Lung (tissue), 12 donors: ENCODE data around the gene FHOD3. TPM values are rescaled to one million over a fixed set of nuclear protein-coding genes. Genes with fewer than 3 reads are reported as not detected.

Source experiments
- ATAC-seq: fragments of 200-7000 bp; cut with Tn5 transposase; one replicate; pipeline ENCODE4 v1.9.1; 2020; ENCODE audit warnings: moderate number of reproducible peaks; ENCODE audit not compliant: insufficient read depth, low FRiP score
- DNase-seq, 3 donors: peaks; one replicate each; pipeline ENCODE4 v3.0.0-alpha.2; 2013 to 2017
- H3K27ac ChIP-seq, 2 donors: one replicate each; pipeline ENCODE4 v1.5.1; 2013; ENCODE audit warnings: mild to moderate bottlenecking in 2 of 2, moderate library complexity in 2 of 2, control low read depth in 1 of 2, inconsistent platforms in 1 of 2, low read depth in 1 of 2, low read length in 1 of 2
- H3K27me3 ChIP-seq, 3 donors: one replicate each; pipeline ENCODE4 v1.5.1; 2013; ENCODE audit warnings: low read length in 2 of 3; ENCODE audit not compliant: control insufficient read depth in 3 of 3, insufficient read depth in 3 of 3
- H3K36me3 ChIP-seq, 4 donors: one replicate each; pipeline ENCODE4 v1.5.1; 2013; ENCODE audit warnings: low read length in 4 of 4, mild to moderate bottlenecking in 1 of 4, moderate library complexity in 1 of 4; ENCODE audit not compliant: control insufficient read depth in 4 of 4, insufficient read depth in 4 of 4
- H3K4me1 ChIP-seq, 5 donors: one replicate each; pipeline ENCODE4 v1.5.1; 2013; ENCODE audit warnings: low read length in 5 of 5, mild to moderate bottlenecking in 2 of 5, moderate library complexity in 1 of 5; ENCODE audit not compliant: control insufficient read depth in 5 of 5, insufficient read depth in 5 of 5
- H3K4me3 ChIP-seq: one replicate; pipeline ENCODE4 v1.5.1; 2013; ENCODE audit warnings: mild to moderate bottlenecking, control low read depth, moderate library complexity
- H3K9ac ChIP-seq, 2 donors: one replicate each; pipeline ENCODE4 v1.5.1; 2013; ENCODE audit warnings: low read length in 2 of 2, control low read depth in 1 of 2; ENCODE audit not compliant: insufficient read depth in 1 of 2
- H3K9me3 ChIP-seq, 4 donors: one replicate each; pipeline ENCODE4 v1.5.1; 2013; ENCODE audit warnings: low read length in 3 of 4, mild to moderate bottlenecking in 1 of 4, moderate library complexity in 1 of 4; ENCODE audit not compliant: control insufficient read depth in 4 of 4, insufficient read depth in 3 of 4
- CTCF ChIP-seq: IDR thresholded peaks from 2 replicates; pipeline ENCODE4 v1.5.1; 2012; ENCODE audit warnings: mild to moderate bottlenecking; ENCODE audit errors: control extremely low read depth, extremely low read depth
- WGBS, 2 donors: extraction: QIAGEN DNeasy Blood & Tissue Kit; methylation state at CpG; one replicate each; pipeline ENCODE4 v1.1.7; 2013; 5-methylcytosine and 5-hydroxymethylcytosine counted together
- polyA plus RNA-seq, 2 donors: library from polyadenylated mRNA; stranded (reverse); fragments of 200-250 nt; gene quantifications; one replicate each; pipeline ENCODE4 v1.2.1, GENCODE V29; 2013
- total RNA-seq, 2 donors: library from RNA; depleted of rRNA in 1 of 2; stranded (reverse); fragments of >200 nt in 1 of 2; gene quantifications; one replicate each; pipeline ENCODE4 v1.2.1, GENCODE V29; 2014 to 2021
- donor health status: control.
- donor health status: control.
- donor health status: Bipolar disorder and iron deficiency.
- donor health status: healthy.
- donor health status: DM: yes; HTN: yes; CAD: no.

The FHOD3 gene
- total and polyA plus RNA-seq, 4 donors: 1.0 to 7.4 (median 2.9) TPM

- Histone ChIP-seq H3K36me3 (peaks cover 0 to 3% (median 0%) of the 10 kb centered on the region in 4 donors), H3K27ac (no peak overlapping the region), H3K4me3 (no peak overlapping the region), H3K9me3 (no peaks in the 10 kb centered on the region), H3K27me3 (no peaks in the 10 kb centered on the region), H3K4me1 (no peaks in the 10 kb centered on the region), H3K9ac (no peak overlapping the region)
- ATAC-seq (no peak), DNase-seq (no peak)
- no peak for TF ChIP-seq CTCF
- 95 to 97% methylated on average over 5 of the region's 5 CpGs for WGBS, 2 donors
Measured at GRCh38 chr18:36776650-36777049, 479.1 kb downstream of the FHOD3 start.

GRCh38 chr18:36777566-36777965 lies 480.1 kb downstream of the FHOD3 start:
- H3K36me3 ChIP-seq: peaks cover 0 to 3% (median 0%) of the 10 kb centered on the region in 4 donors
- no peak for TF ChIP-seq CTCF
- 88 to 89% methylated on average over 1 of the region's 1 CpG for WGBS, 2 donors
- no peaks in the 10 kb centered on the region for H3K9me3 ChIP-seq
- DNase-seq (no peak), ATAC-seq (no peak)
- H3K4me3 ChIP-seq: no peak overlapping the region
- H3K27ac ChIP-seq: no peak overlapping the region
- no peaks in the 10 kb centered on the region for H3K27me3 ChIP-seq
- no peak overlapping the region for H3K9ac ChIP-seq
- no peaks in the 10 kb centered on the region for H3K4me1 ChIP-seq

- WGBS, 2 donors: 78 to 84% methylated on average over 2 of the region's 2 CpGs
- ATAC-seq (no peak), DNase-seq (no peak)
- TF ChIP-seq CTCF: no peak
- Histone ChIP-seq H3K36me3 (peaks cover 0 to 3% (median 0%) of the 10 kb centered on the region in 4 donors), H3K27ac (no peak overlapping the region), H3K27me3 (no peaks in the 10 kb centered on the region), H3K9ac (no peak overlapping the region), H3K4me3 (no peak overlapping the region), H3K4me1 (no peaks in the 10 kb centered on the region), H3K9me3 (no peaks in the 10 kb centered on the region)
Measured at GRCh38 chr18:36780748-36781147, 483.2 kb downstream of the FHOD3 start.

GRCh38 chr18:36782710-36783109 lies 485.2 kb downstream of the FHOD3 start:
- no peaks in the 10 kb centered on the region for H3K9me3 ChIP-seq
- no peaks in the 10 kb centered on the region for H3K27me3 ChIP-seq
- no peak overlapping the region for H3K27ac ChIP-seq
- H3K36me3 ChIP-seq: peaks cover 0 to 3% (median 0%) of the 10 kb centered on the region in 4 donors
- no peak overlapping the region for H3K9ac ChIP-seq
- DNase-seq (no peak), ATAC-seq (no peak)
- H3K4me1 ChIP-seq: peaks cover 0 to 6% (median 3%) of the 10 kb centered on the region in 5 donors
- no peak for TF ChIP-seq CTCF
- WGBS, 2 donors: 85 to 89% methylated on average over 9 of the region's 9 CpGs
- no peak overlapping the region for H3K4me3 ChIP-seq
